ENCODE results near the gene PAXIP1.

Gene PAXIP1

GRCh38 chr7:154996101-154996500 is 6.8 kb downstream of the PAXIP1 start:
- DNase-seq: no peak

DNA sequence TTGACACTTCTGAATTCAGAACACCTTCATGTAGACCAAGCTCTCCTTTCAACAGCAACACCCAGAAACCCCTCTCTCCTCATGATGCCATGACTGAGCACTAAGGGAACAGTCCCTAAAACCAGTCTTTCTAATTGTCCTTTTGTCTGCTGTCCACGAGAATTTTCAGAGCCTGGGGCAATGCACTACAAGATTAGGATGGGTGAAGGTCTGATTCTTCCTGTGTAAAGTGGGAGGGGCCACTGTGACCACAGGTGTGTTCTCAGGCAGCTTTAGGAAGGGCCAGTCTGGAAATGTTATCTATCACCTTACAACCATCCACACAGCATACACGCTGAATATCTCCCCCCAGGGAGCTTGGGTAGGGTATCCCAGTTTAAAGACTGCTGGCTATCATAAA is 7.9 kb downstream of the PAXIP1 start:
- DNase-seq: no peak

DNA sequence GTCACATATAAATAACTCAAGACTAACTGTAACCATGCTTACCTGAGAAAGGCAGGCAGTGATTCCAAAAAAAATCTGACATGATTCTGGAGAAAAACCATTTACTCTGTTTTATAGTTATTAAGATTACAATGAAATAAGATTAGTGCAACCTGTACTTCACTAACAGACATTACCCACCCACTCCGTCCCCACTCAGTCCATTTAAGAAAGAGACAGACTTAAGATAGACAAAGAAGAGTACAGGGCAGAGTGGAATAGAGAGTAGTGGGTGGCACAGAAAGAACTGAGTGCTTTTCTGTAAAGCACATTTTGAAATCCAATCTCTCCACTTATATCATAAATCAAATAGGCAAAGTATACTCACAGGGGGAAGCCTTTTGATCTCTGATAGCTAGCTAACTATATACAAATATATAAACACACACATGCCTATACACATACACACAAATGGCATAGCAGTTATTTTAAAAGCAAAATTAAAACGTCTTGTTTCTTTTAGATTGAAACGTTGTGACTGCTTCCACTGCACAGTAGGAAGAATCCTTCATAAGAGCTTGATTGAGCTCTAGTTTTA is 11.9 kb downstream of the PAXIP1 start:
- no peak for DNase-seq

GRCh38 chr7:154987571-154987970 is 15.4 kb downstream of the PAXIP1 start:
- DNase-seq: no peak

GRCh38 chr7:154986200-154986945 is 16.6 kb downstream of the PAXIP1 start:
- no peak for DNase-seq

DNA sequence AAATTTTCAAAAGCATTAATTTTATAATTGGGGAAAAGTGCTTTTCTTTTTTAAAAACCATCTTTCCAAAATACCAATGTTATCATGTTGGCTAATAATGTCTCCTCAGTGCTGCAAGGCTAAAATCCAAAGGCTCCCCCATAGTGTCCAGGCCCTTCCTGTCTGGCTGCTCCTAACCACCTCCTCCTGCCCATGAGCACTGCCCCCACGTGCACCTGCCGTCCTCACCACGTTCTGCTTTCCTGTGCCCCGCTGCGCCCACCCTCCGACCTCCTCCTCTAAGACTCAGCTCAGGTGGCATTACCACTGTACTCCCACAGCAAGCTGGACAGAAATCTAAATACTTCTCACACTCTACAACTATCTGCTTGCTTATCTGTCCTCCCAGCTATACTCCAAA is 17.7 kb downstream of the PAXIP1 start:
- DNase-seq: no peak

- no peak for DNase-seq
Measured at GRCh38 chr7:154984601-154985188, 18.2 kb downstream of the PAXIP1 start.

- DNase-seq: no peak
Measured at GRCh38 chr7:154978017-154978416, 24.9 kb downstream of the PAXIP1 start.

GRCh38 chr7:154977250-154977649 is 25.7 kb downstream of the PAXIP1 start:
- DNase-seq: no peak

DNA sequence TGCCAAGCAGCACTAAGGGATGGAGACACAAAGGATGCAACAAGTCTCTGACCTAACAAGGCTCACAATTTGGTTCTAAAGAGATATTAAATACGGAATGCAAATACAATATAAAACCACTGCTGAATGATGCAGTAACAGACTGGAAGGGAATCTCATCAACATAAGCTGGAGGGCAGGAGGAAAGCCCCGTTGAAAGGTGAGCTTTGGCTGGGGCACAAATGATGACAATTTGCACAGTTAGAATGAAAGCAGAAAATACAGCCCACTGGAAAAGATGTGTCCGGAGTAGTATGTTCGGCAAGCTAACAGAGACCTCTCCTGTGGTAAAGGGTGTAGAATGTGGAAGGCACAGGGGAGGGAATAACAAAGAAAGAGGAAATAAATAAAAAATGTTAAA is 26.1 kb downstream of the PAXIP1 start:
- DNase-seq: no peak

DNA sequence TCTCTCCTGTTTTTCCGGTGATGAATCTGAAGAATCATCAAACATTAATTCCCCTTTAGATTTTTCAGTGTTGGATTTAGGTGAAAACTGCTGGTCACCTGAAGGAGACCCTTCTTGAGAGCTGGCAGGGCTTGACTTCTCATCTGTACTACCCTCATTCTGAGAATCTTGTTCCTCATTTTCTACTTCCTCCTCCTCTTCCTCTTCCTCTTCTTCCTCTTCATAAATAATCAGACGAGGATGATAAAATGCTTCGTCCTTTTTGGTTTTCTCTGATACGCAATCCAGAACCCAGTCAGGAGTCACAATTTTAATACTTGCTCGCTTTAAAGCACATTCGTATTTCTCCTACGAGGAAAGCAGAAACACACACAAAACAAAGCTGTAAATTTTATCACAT is 26.9 kb downstream of the PAXIP1 start:
- no peak for DNase-seq

- no peak for DNase-seq
Measured at GRCh38 chr7:154973381-154973780, 29.5 kb downstream of the PAXIP1 start.

- DNase-seq: no peak
Measured at GRCh38 chr7:154968336-154969001, 34.5 kb downstream of the PAXIP1 start.

DNA sequence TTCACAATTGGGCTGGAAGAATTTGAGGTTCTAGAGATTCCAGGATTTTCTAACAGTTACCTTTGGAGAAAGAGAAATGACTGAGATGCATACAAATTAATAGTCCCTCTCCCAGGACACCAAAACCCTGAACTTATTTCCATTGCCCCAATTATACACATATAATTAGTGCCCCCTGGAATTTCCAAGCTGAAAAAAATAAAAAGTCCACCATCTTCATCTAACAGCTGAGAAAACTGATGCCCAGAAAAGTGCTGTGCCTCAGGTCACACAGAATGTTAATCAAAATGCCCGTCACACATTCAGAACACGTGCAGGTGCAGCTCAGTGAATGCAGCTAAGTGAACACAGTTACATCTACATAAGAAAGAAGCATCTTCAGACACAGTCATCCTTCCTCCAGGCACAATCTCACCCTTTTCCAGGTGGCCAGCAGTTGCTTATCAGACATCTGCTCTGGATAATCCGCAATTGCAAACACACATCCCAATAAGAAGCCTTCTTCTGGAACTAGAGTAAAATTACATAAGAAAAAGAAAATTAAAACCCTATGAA is 35.4 kb downstream of the PAXIP1 start:
- no peak for DNase-seq

- no peak for DNase-seq
Measured at GRCh38 chr7:154965014-154965413, 37.9 kb downstream of the PAXIP1 start.

DNA sequence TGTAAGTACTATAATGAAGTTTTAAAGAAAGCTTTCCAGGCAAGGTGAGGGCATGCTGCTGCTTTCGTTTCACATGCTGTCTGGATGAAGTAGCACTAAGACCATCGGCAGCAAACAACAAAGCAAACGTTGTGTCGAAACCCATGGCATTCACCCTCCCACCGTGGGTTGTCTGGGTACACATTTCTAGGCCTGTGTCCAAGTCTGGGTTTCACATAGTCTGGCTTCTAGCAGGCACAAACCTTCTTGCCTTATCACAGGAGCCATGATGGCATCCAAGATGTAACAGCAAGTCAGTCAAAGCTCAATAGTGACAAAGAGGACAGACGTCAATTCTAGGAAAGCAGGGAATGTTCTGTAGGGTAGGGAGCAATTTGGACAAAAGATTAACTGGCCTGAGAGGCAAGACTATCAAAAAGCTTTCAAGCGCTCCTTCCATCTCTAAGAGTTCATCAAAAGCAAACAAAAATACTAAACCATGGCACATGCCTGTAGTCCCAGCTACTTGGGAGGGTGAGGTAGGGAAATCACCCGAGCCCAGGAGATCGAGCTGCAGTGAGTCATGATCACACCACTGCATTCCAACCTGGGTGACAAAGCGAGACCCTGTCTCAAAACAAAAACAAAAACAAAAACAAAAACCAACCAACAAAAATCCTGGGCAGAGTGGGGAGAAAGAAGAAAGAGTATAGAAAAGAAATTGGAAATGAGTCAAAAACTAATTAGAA is 42.7 kb downstream of the PAXIP1 start:
- DNase-seq: no peak

- no peak for DNase-seq
Measured at GRCh38 chr7:154956427-154956826, 46.5 kb downstream of the PAXIP1 start.

GRCh38 chr7:154953006-154953684 is 49.8 kb downstream of the PAXIP1 start:
- peak; percentile 72 for DNase-seq

- DNase-seq: no peak
Measured at GRCh38 chr7:154950960-154951359, 52.0 kb downstream of the PAXIP1 start.

- DNase-seq: no peak
Measured at GRCh38 chr7:154947604-154948003, 55.3 kb downstream of the PAXIP1 start.

- no peak for DNase-seq
Measured at GRCh38 chr7:154946166-154946565, 56.8 kb downstream of the PAXIP1 start.

DNA sequence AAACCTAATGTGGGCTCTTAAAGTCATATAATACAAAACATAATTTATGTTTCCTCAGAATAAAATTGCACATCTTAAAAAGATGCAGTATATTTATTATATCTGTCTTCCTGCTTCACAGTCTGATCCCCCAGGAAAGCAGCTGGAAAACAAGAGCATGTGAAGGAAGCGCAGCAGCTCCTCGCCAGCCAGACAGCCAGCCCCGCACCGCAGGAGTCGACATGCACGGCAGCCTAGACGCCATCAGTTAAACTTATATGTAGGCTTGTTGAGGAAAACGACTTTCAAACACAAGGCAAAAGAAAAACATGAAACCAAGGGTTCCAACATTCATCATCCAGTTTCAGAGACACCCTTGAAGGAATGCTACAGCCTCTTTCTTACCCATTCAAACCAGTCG is 59.0 kb downstream of the PAXIP1 start:
- DNase-seq: no peak
